Measurements from ENCODE around the gene NUDT22.

The NUDT22 gene

DNA sequence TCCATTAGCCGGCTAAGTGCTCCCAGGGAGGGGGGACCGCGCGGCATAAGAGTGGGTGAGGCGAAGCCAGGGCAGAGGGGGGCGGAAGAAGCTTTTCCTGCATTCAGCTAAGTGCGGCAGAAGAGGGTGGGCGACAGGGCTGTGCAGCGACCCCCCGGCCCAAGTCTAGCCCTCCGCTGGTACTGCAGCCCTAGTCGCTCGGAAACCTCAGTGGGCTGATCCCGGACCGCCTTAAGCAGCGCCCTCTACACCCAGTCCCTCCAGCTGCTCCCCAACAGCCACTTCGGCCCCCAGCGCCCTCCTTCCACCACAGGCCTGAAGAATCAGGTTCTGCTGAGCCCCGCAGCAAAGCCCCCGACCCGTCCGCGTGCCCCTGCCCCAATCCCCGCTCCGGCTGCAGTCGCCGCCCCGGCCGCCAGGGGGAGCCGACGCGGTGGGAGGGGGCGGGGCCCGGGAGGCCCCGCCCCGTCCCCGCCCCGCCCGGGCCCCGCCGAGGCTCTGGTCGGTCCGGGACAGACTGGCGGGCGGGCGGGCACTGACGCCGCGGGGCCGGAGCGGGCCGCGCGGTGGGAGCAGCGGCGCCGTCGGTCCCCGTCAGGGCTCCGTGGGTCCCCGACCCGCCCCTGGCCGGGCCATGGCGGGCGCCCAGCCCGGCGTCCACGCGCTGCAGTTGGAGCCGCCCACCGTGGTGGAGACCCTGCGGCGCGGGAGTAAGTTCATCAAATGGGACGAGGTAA, 25.1 kb downstream of the NUDT22 start, which contains the start of gene PLCB3 (continued):
- TF ChIP-seq BACH2 (CRISPR knock-in tag; IDR thresholded peaks at IDR 0.05; ENCODE audit: borderline replicate concordance) (no peak), RARB (CRISPR knock-in tag; IDR thresholded peaks at IDR 0.05) (no peak), ZFP3 (CRISPR knock-in tag; IDR thresholded peaks at IDR 0.05) (no peak), PPARA (CRISPR knock-in tag; IDR thresholded peaks at IDR 0.05; ENCODE audit: borderline replicate concordance) (no peak), CSRNP3 (CRISPR knock-in tag; IDR thresholded peaks at IDR 0.05) (no peak), ZC3H10 (CRISPR knock-in tag; IDR thresholded peaks at IDR 0.05) (no peak), ISL1 (CRISPR knock-in tag; IDR thresholded peaks at IDR 0.05) (no peak)
- TF ChIP-seq, protein P1, sequence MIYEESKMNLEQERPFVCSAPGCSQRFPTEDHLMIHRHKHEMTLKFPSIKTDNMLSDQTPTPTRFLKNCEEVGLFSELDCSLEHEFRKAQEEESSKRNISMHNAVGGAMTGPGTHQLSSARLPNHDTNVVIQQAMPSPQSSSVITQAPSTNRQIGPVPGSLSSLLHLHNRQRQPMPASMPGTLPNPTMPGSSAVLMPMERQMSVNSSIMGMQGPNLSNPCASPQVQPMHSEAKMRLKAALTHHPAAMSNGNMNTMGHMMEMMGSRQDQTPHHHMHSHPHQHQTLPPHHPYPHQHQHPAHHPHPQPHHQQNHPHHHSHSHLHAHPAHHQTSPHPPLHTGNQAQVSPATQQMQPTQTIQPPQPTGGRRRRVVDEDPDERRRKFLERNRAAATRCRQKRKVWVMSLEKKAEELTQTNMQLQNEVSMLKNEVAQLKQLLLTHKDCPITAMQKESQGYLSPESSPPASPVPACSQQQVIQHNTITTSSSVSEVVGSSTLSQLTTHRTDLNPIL (CRISPR knock-in tag; IDR thresholded peaks at IDR 0.05; ENCODE audit: low read depth) = no peak

GRCh38 chr11:64251753-64252002, 25.6 kb downstream of the NUDT22 start:
- no peak for ATAC-seq
- TF ChIP-seq ZFP3 (CRISPR knock-in tag; IDR thresholded peaks at IDR 0.05) = no peak
- TF ChIP-seq TOX (CRISPR knock-in tag; IDR thresholded peaks at IDR 0.05; ENCODE audit: borderline replicate concordance) = no peak
- no peak for TF ChIP-seq ZC3H10 (CRISPR knock-in tag; IDR thresholded peaks at IDR 0.05)
- TF ChIP-seq TCF4 (CRISPR knock-in tag; IDR thresholded peaks at IDR 0.05; ENCODE audit: borderline replicate concordance) = no peak
- TF ChIP-seq SNAI2 (CRISPR knock-in tag; IDR thresholded peaks at IDR 0.05) = no peak
- TF ChIP-seq, protein P1 (CRISPR knock-in tag; IDR thresholded peaks at IDR 0.05; ENCODE audit: low read depth) = no peak

GRCh38 chr11:64252003-64252872, 26.2 kb downstream of the NUDT22 start:
- ATAC-seq = peak; percentile 53
- TF ChIP-seq ISL1 (CRISPR knock-in tag; IDR thresholded peaks at IDR 0.05) (no peak), ESRRG (CRISPR knock-in tag; IDR thresholded peaks at IDR 0.05) (no peak), ZNF8 (CRISPR knock-in tag; IDR thresholded peaks at IDR 0.05) (no peak), RARB (CRISPR knock-in tag; IDR thresholded peaks at IDR 0.05) (no peak), OSR1 (CRISPR knock-in tag; IDR thresholded peaks at IDR 0.05) (no peak), ZFP30 (CRISPR knock-in tag; IDR thresholded peaks at IDR 0.05) (no peak), TOX (CRISPR knock-in tag; IDR thresholded peaks at IDR 0.05; ENCODE audit: borderline replicate concordance) (no peak), BACH2 (CRISPR knock-in tag; IDR thresholded peaks at IDR 0.05; ENCODE audit: borderline replicate concordance) (no peak)
- TF ChIP-seq, protein P2, sequence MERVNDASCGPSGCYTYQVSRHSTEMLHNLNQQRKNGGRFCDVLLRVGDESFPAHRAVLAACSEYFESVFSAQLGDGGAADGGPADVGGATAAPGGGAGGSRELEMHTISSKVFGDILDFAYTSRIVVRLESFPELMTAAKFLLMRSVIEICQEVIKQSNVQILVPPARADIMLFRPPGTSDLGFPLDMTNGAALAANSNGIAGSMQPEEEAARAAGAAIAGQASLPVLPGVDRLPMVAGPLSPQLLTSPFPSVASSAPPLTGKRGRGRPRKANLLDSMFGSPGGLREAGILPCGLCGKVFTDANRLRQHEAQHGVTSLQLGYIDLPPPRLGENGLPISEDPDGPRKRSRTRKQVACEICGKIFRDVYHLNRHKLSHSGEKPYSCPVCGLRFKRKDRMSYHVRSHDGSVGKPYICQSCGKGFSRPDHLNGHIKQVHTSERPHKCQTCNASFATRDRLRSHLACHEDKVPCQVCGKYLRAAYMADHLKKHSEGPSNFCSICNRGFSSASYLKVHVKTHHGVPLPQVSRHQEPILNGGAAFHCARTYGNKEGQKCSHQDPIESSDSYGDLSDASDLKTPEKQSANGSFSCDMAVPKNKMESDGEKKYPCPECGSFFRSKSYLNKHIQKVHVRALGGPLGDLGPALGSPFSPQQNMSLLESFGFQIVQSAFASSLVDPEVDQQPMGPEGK (CRISPR knock-in tag; IDR thresholded peaks at IDR 0.05; ENCODE audit: borderline replicate concordance) = no peak
- TF ChIP-seq, protein P3, sequence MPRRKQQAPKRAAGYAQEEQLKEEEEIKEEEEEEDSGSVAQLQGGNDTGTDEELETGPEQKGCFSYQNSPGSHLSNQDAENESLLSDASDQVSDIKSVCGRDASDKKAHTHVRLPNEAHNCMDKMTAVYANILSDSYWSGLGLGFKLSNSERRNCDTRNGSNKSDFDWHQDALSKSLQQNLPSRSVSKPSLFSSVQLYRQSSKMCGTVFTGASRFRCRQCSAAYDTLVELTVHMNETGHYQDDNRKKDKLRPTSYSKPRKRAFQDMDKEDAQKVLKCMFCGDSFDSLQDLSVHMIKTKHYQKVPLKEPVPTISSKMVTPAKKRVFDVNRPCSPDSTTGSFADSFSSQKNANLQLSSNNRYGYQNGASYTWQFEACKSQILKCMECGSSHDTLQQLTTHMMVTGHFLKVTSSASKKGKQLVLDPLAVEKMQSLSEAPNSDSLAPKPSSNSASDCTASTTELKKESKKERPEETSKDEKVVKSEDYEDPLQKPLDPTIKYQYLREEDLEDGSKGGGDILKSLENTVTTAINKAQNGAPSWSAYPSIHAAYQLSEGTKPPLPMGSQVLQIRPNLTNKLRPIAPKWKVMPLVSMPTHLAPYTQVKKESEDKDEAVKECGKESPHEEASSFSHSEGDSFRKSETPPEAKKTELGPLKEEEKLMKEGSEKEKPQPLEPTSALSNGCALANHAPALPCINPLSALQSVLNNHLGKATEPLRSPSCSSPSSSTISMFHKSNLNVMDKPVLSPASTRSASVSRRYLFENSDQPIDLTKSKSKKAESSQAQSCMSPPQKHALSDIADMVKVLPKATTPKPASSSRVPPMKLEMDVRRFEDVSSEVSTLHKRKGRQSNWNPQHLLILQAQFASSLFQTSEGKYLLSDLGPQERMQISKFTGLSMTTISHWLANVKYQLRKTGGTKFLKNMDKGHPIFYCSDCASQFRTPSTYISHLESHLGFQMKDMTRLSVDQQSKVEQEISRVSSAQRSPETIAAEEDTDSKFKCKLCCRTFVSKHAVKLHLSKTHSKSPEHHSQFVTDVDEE (CRISPR knock-in tag; IDR thresholded peaks at IDR 0.05) = no peak

DNA sequence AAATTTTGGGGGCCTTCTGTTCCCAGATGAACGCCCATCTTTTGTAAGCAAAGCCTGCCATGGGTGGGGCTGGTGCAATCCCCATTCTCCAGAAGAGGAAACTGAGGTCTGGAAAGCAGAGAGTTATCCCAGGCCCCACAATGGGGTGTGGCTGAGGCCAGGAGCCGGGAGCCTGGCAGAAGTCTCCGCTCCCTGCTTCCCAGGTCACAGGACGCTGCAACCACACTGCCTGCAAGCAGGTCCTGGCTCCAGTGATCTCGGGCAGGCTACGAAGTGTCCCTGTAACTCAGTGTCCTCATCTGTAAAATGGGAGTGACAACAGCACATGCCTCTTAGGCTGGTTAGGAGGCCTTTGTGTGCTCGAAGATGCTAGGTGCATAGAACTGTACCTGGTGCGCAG, 27.0 kb downstream of the NUDT22 start:
- no peak for ATAC-seq
- TF ChIP-seq, protein P2 (CRISPR knock-in tag; IDR thresholded peaks at IDR 0.05; ENCODE audit: borderline replicate concordance) = no peak
- TF ChIP-seq GLIS3 (CRISPR knock-in tag; IDR thresholded peaks at IDR 0.05) = no peak
- TF ChIP-seq TOX (CRISPR knock-in tag; IDR thresholded peaks at IDR 0.05; ENCODE audit: borderline replicate concordance) = no peak
- no peak for TF ChIP-seq ZNF70 (CRISPR knock-in tag; IDR thresholded peaks at IDR 0.05)
- TF ChIP-seq TCF4 (CRISPR knock-in tag; IDR thresholded peaks at IDR 0.05; ENCODE audit: borderline replicate concordance) = no peak
- TF ChIP-seq, protein P1 (CRISPR knock-in tag; IDR thresholded peaks at IDR 0.05; ENCODE audit: low read depth) = no peak
- no peak for TF ChIP-seq CSRNP3 (CRISPR knock-in tag; IDR thresholded peaks at IDR 0.05)
- no peak for TF ChIP-seq ZFP30 (CRISPR knock-in tag; IDR thresholded peaks at IDR 0.05)

Measured in SK-N-SH treated with all-trans-retinoic acid at 6 μM for 48 hours (cell line).